ENCODE results near the gene GSN. TPM values are rescaled to one million over a fixed set of nuclear protein-coding genes. Genes with fewer than 3 reads are reported as not detected.

GSN gene
- total and polyA plus RNA-seq, 9 of the 15 experiments (the other 6 are each of a cell fraction or from before 2014, with no cell fraction given): 0.39 to 16.6 (median 8.2) TPM

DNA sequence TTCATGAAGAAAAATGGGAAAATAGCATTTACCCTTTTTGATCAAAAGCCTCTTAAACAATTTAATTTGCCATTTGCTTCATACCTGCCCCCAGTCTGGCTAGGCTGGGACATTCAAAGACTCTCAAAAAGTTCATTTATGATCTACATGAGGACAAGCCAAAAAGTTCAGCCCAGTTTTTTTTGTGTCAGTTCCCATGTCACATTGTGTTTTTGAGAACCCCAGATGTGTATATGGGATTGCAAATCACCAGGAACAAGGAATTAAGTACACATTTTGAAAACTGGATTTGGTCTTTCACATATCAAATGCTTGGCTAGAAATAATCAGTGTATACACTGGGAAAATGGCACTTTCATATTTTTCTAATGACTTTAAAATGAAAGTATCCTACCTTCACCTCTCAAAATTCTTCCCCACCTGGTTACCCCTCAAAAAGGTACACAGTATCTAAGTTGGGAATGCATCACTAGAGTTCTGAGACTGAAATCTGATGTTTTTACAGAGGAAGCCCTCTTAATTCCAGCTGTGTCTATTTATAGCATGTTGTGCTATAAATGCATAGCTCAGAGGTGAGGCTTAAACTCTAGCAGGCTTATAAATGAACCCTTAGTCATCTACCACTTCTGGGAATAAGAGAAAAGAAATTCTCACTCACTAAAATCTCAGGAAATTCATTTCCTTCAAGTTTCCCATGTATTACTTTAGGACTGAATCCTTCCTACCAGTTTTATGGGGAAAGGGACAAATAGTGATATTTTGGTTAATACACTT, 92.8 kb downstream of the GSN start:
- in situ Hi-C loops (cut with MboI) (no loop called here), intact Hi-C loops (cut with micrococcal nuclease) (no loop called here)
- peaks cover 17% of the 10 kb centered on the region for H3K79me2 ChIP-seq (ENCODE audit: control insufficient read depth, insufficient read depth, low read length)
- H3K9ac ChIP-seq (ENCODE audit: insufficient read depth in 1 of 2, low read depth in 2 of 2, low read length in 2 of 2): no peak overlapping the region
- TF ChIP-seq NCOA6 (IDR thresholded peaks at IDR 0.05) (no peak), MEF2A (IDR thresholded peaks at IDR 0.05; ENCODE audit: control insufficient read depth, low read depth, low read length) (peak; percentile 71; the same call in 1 of the 2 replicates)
- H3K27ac ChIP-seq (ENCODE audit: extremely low read depth, low read depth, low read length): no peak overlapping the region
- no peaks in the 10 kb centered on the region for H4K20me1 ChIP-seq (replicated peaks; ENCODE audit: control insufficient read depth, insufficient read depth, low read length)
- ChIA-PET POLR2A (no interaction called here), CTCF (ENCODE audit: low intra/inter-chr PET ratio) (no interaction called here)
- peaks cover 9% of the 10 kb centered on the region; the same call in 2 of the 3 replicates for H3K36me3 ChIP-seq (ENCODE audit: control insufficient read depth, insufficient read depth, low read length)
- BruUV-seq (replicated peaks): no TSS peak
- H3K9me3 ChIP-seq (replicated peaks; ENCODE audit: control insufficient read depth, insufficient read depth, low read depth, low read length): no peaks in the 10 kb centered on the region
- H2AFZ ChIP-seq (ENCODE audit: low read depth, low read length): no peak overlapping the region
- no peaks in the 10 kb centered on the region for H3K27me3 ChIP-seq (ENCODE audit: control insufficient read depth in 2 of 2, insufficient read depth in 2 of 2, low read length in 2 of 2)
- H3K4me3 ChIP-seq: no peak overlapping the region
- no peak overlapping the region for H3K4me2 ChIP-seq (ENCODE audit: insufficient read depth, low read length)
- H3K4me1 ChIP-seq (replicated peaks in 1 of 2; ENCODE audit: control insufficient read depth in 2 of 2, insufficient read depth in 2 of 2, low read length in 2 of 2): peaks cover 0 to 6% of the 10 kb centered on the region in 2 experiments; a peak in 1 of 5 replicates
- no peak for ATAC-seq
- H3K9me1 ChIP-seq (ENCODE audit: control insufficient read depth, insufficient read depth, low read length): no peaks in the 10 kb centered on the region
- FAIRE-seq: no peak
- DNase-seq (ENCODE audit: extremely low read depth in 1 of 4, low spot score in 3 of 4): no peak

GRCh38 chr9:121362813-121363621, 95.1 kb downstream of the GSN start:
- H2AFZ ChIP-seq (ENCODE audit: low read depth, low read length): no peak overlapping the region
- ChIA-PET POLR2A (interaction anchor here (0.5 to 1.7 kb wide), 4 partner anchors 8 to 1108 kb away, joined by 3 to 6 read pairs (median 4); no protein-coding TSS in a partner anchor), CTCF (ENCODE audit: low intra/inter-chr PET ratio) (no interaction called here)
- ATAC-seq (no peak), DNase-seq (ENCODE audit: extremely low read depth in 1 of 4, low spot score in 3 of 4) (no peak), FAIRE-seq (no peak)
- intact Hi-C loops (cut with micrococcal nuclease): no loop called here
- H3K4me3 ChIP-seq: no peak overlapping the region
- H4K20me1 ChIP-seq (replicated peaks; ENCODE audit: control insufficient read depth, insufficient read depth, low read length): no peaks in the 10 kb centered on the region
- in situ Hi-C loops (cut with MboI): no loop called here
- H3K9me1 ChIP-seq (ENCODE audit: control insufficient read depth, insufficient read depth, low read length): no peaks in the 10 kb centered on the region
- peaks cover 4 to 6% of the 10 kb centered on the region in 2 experiments; a peak in 3 of 5 replicates for H3K4me1 ChIP-seq (replicated peaks in 1 of 2; ENCODE audit: control insufficient read depth in 2 of 2, insufficient read depth in 2 of 2, low read length in 2 of 2)
- H3K9me3 ChIP-seq (replicated peaks; ENCODE audit: control insufficient read depth, insufficient read depth, low read depth, low read length): no peaks in the 10 kb centered on the region
- H3K27ac ChIP-seq (ENCODE audit: extremely low read depth, low read depth, low read length): no peak overlapping the region
- no peak overlapping the region for H3K9ac ChIP-seq (ENCODE audit: insufficient read depth in 1 of 2, low read depth in 2 of 2, low read length in 2 of 2)
- peaks cover 7% of the 10 kb centered on the region; the same call in 1 of the 3 replicates for H3K36me3 ChIP-seq (ENCODE audit: control insufficient read depth, insufficient read depth, low read length)
- WGBS (ENCODE audit: insufficient coverage, low coverage, missing lambda C conversion rate): 43% methylated on average over 2 of the region's 2 CpGs
- no peak overlapping the region for H3K4me2 ChIP-seq (ENCODE audit: insufficient read depth, low read length)
- peaks cover 34% of the 10 kb centered on the region for H3K79me2 ChIP-seq (ENCODE audit: control insufficient read depth, insufficient read depth, low read length)
- H3K27me3 ChIP-seq (ENCODE audit: control insufficient read depth in 2 of 2, insufficient read depth in 2 of 2, low read length in 2 of 2): no peaks in the 10 kb centered on the region
- no TSS peak for BruUV-seq (replicated peaks)
- TF ChIP-seq SMARCA5 (IDR thresholded peaks at IDR 0.05) (no peak), RCOR1 (IDR thresholded peaks at IDR 0.05; ENCODE audit: borderline replicate concordance in 1 of 2, low read depth in 2 of 2, low read length in 2 of 2) (0 out of 4 replicates have a peak, but pooled peaks of 1 of the 2 experiments have one; percentile 23), PBX2 (CRISPR knock-in tag; IDR thresholded peaks at IDR 0.05; ENCODE audit: low read depth) (no peak), PBX2 (tag; conservative IDR thresholded peaks at IDR 0.05; ENCODE audit: low read depth) (0 out of 2 replicates have a peak, but pooled peaks have one; percentile 9), TSHZ1 (CRISPR knock-in tag; IDR thresholded peaks at IDR 0.05) (no peak)

All from K562 (cell line).